DND-41 (cell line): ENCODE results near the gene SLC25A42.

Source experiments
- ATAC-seq: fragments of 200-7000 bp; cut with Tn5 transposase; 3 replicates; pipeline ENCODE4 v1.9.1; 2021; ENCODE audit warnings: low read depth; ENCODE audit not compliant: insufficient read depth
- DNase-seq: peaks from one replicate; pipeline ENCODE4 v3.0.0-alpha.2; 2020
- H2AFZ ChIP-seq: 2 replicates; pipeline ENCODE4 v1.6.0; 2012; ENCODE audit warnings: low read depth, low read length
- H3K27ac ChIP-seq: 2 replicates; pipeline ENCODE4 v1.5.1; 2012; ENCODE audit warnings: low read length, inconsistent platforms
- H3K27me3 ChIP-seq: fragments of 200-600 bp; sonication (generic); 2 replicates; pipeline ENCODE4 v1.6.0; 2012; ENCODE audit warnings: low read length, mild to moderate bottlenecking, inconsistent platforms; ENCODE audit not compliant: insufficient read depth, poor library complexity
- H3K36me3 ChIP-seq: 2 replicates; pipeline ENCODE4 v1.5.1; 2012; ENCODE audit warnings: low read length, inconsistent platforms; ENCODE audit not compliant: insufficient read depth
- H3K4me1 ChIP-seq: 2 replicates; pipeline ENCODE4 v1.5.1; 2012; ENCODE audit warnings: mild to moderate bottlenecking, low read length; ENCODE audit not compliant: insufficient read depth
- H3K4me2 ChIP-seq: 2 replicates; pipeline ENCODE4 v1.6.0; 2012; ENCODE audit warnings: mild to moderate bottlenecking, moderate library complexity, low read length, inconsistent platforms; ENCODE audit not compliant: insufficient read depth
- H3K4me3 ChIP-seq, 2 experiments: fragments of 200-600 bp in 1 of 2; shearing (Covaris generic) in 1 of 2; 2 replicates each; pipeline ENCODE4 v1.5.1; 2012 to 2016; ENCODE audit warnings: inconsistent platforms in 2 of 2, low read length in 2 of 2, mild to moderate bottlenecking in 2 of 2, low read depth in 1 of 2, moderate library complexity in 1 of 2
- H3K79me2 ChIP-seq: 2 replicates; pipeline ENCODE4 v1.6.0; 2012; ENCODE audit warnings: low read length, inconsistent platforms; ENCODE audit not compliant: insufficient read depth
- H3K9ac ChIP-seq: 2 replicates; pipeline ENCODE4 v1.6.0; 2012; ENCODE audit warnings: low read depth, mild to moderate bottlenecking, inconsistent platforms, low read length, moderate library complexity
- H3K9me3 ChIP-seq: 2 replicates; pipeline ENCODE4 v1.5.1; 2012; ENCODE audit warnings: low read length, moderate library complexity, mild to moderate bottlenecking, inconsistent platforms; ENCODE audit not compliant: insufficient read depth, severe bottlenecking
- H4K20me1 ChIP-seq: 2 replicates; pipeline ENCODE4 v1.6.0; 2012; ENCODE audit warnings: low read length; ENCODE audit not compliant: insufficient read depth
- CTCF ChIP-seq: IDR thresholded peaks from 2 replicates; pipeline ENCODE4 v1.5.1; 2012; ENCODE audit warnings: borderline replicate concordance, low read length, moderate library complexity, mild to moderate bottlenecking; ENCODE audit not compliant: poor library complexity, severe bottlenecking; ENCODE audit errors: extremely low read depth
- EZH2 ChIP-seq: IDR thresholded peaks from 3 replicates; pipeline ENCODE4 v1.6.1; 2012; ENCODE audit warnings: borderline replicate concordance, low read depth, mild to moderate bottlenecking, moderate library complexity, low read length, inconsistent platforms; ENCODE audit not compliant: severe bottlenecking

SLC25A42 gene

DNA sequence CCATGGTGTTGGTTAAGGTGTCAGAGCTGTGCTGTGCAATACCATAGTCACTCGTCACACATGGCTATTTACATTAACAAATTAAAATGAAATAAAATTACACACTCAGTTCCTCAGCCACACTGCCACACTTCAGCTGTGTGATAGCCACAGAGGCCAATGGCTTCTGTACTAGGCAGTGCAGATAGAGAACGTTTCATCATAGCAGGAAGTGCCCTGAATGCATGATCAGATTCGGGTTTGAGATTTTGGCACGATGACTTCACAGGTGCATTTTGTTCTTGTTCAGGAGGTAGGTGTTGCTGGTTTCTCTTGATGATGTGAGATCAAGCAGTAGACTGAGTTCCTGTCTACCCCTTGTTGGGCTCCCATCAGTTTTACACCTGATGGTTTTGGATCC is 23.9 kb upstream of the SLC25A42 start:
- Histone ChIP-seq H3K27me3 (no peaks in the 10 kb centered on the region), H3K4me3 (no peak overlapping the region), H3K36me3 (peaks cover 73% of the 10 kb centered on the region), H3K27ac (no peak overlapping the region), H3K9me3 (no peaks in the 10 kb centered on the region), H3K9ac (no peak overlapping the region), H3K4me2 (no peak overlapping the region), H3K79me2 (peaks cover 88% of the 10 kb centered on the region), H4K20me1 (peaks cover 51% of the 10 kb centered on the region), H3K4me1 (peaks cover 16% of the 10 kb centered on the region), H2AFZ (no peak overlapping the region)
- ATAC-seq = no peak
- no peak for TF ChIP-seq EZH2
- no peak for TF ChIP-seq CTCF
- DNase-seq = no peak

- ATAC-seq = no peak
- Histone ChIP-seq H3K4me3 (no peak overlapping the region), H4K20me1 (peaks cover 47% of the 10 kb centered on the region), H3K4me2 (no peak overlapping the region), H3K4me1 (peaks cover 10% of the 10 kb centered on the region), H3K36me3 (peaks cover 73% of the 10 kb centered on the region), H2AFZ (no peak overlapping the region), H3K27me3 (no peaks in the 10 kb centered on the region), H3K9ac (no peak overlapping the region), H3K79me2 (peaks cover 83% of the 10 kb centered on the region), H3K9me3 (no peaks in the 10 kb centered on the region), H3K27ac (no peak overlapping the region)
- no peak for DNase-seq
- no peak for TF ChIP-seq EZH2
- TF ChIP-seq CTCF = no peak
Observed at GRCh38 chr19:19040417-19040816, 23.4 kb upstream of the SLC25A42 start.

- Histone ChIP-seq H3K27me3 (no peaks in the 10 kb centered on the region), H2AFZ (no peak overlapping the region), H3K4me3 (no peak overlapping the region), H3K27ac (no peak overlapping the region), H3K36me3 (peaks cover 71% of the 10 kb centered on the region), H3K9ac (no peak overlapping the region), H3K9me3 (no peaks in the 10 kb centered on the region), H3K79me2 (peaks cover 59% of the 10 kb centered on the region), H4K20me1 (peaks cover 34% of the 10 kb centered on the region), H3K4me2 (no peak overlapping the region), H3K4me1 (no peaks in the 10 kb centered on the region)
- ATAC-seq (no peak; the same call in 2 of the 3 replicates), DNase-seq (no peak)
- TF ChIP-seq EZH2 = no peak
- TF ChIP-seq CTCF = no peak
Observed at GRCh38 chr19:19042732-19043280, 21.0 kb upstream of the SLC25A42 start.
